Activated T-helper 1 cell treated with anti-CD3 and anti-CD28 coated beads, Interleukin-12 subunit alpha, Interleukin-12 subunit beta, Interleukin-2, Interleukin-4 antibody, amounts not matched to agents 30 ng/mL and 10 ng/mL and 1 ng/mL, durations not matched to agents 14 hours and 24 hours and 36 hours (primary cell): ENCODE measurements around the gene SYNE1. TPM values are rescaled to one million over a fixed set of nuclear protein-coding genes. Genes with fewer than 3 reads are reported as not detected.

Experiments used
- DNase-seq: peaks from one replicate; pipeline ENCODE4 v3.0.0; 2021; ENCODE audit warnings: low spot score
- H3K27ac Mint-ChIP-seq: one replicate; pipeline ENCODE4 v1.8.0; 2021; ENCODE audit warnings: mild to moderate bottlenecking, mixed read lengths
- H3K27me3 Mint-ChIP-seq: one replicate; pipeline ENCODE4 v1.8.0; 2022; ENCODE audit warnings: mild to moderate bottlenecking, moderate library complexity, mixed read lengths; ENCODE audit not compliant: insufficient read depth
- H3K36me3 Mint-ChIP-seq: one replicate; pipeline ENCODE4 v1.8.0; 2021; ENCODE audit warnings: low read depth, mixed read lengths
- H3K4me1 Mint-ChIP-seq: one replicate; pipeline ENCODE4 v1.8.0; 2021; ENCODE audit warnings: low read depth, mixed read lengths
- H3K4me3 Mint-ChIP-seq: one replicate; pipeline ENCODE4 v1.8.0; 2021; ENCODE audit warnings: mild to moderate bottlenecking, moderate library complexity, mixed read lengths
- H3K9me3 Mint-ChIP-seq: one replicate; pipeline ENCODE4 v1.8.0; 2021; ENCODE audit warnings: mixed read lengths
- intact Hi-C: fragments of 100-400 bp; cut with micrococcal nuclease; formaldehyde crosslinking; loops from one replicate; pipeline ENCODE4 v1.15.1; 2024
- total RNA-seq: library from RNA; stranded (reverse); gene quantifications from 2 replicates; pipeline ENCODE4 v1.2.3, GENCODE V29; 2022

The SYNE1 gene
- total RNA-seq, 1 donor from 2014 or later: 16.0 TPM

DNA sequence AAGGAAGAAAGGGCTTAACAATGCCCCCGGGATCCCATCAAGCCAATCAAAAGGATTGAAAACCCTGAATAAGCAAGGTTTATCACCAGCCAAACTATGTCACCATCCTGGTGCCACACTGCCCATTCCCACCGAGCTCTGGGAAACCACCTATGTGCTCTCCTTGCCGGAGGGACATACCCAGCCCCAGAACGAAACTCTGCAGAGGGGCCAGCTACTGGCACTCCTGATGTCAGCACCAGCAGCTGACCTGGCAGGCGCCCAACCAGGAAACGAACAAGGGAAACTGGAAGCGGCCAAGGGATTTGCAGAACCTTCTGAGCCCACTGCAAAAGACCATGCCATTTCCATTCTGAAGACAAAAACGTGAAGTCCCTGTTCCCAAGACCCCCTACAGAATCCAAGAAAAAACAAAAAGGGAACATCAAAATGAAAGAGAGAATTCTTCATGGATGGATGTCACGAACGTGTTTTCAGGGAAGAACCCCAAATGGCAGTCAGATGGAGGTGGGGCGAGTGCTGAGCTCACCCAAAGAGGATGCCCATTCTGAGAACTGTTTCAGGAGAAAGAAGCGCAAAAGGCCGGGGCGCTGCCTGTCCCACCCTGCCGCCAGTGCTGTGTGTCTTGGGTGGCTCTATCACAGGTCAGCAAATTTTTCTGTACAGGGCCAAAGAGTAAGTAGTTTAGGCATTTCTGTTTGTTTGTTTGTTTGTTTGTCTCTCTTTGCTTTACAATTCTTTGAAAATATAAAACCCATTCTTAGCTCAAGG lies 524.5 kb downstream of the SYNE1 start:
- Mint-ChIP-seq H3K36me3 (no peaks in the 10 kb centered on the region), H3K9me3 (no peaks in the 10 kb centered on the region), H3K4me3 (no peak overlapping the region), H3K4me1 (peaks cover 7% of the 10 kb centered on the region), H3K27me3 (no peaks in the 10 kb centered on the region), H3K27ac (no peak overlapping the region)
- intact Hi-C loops: no loop called here
- DNase-seq: no peak

DNA sequence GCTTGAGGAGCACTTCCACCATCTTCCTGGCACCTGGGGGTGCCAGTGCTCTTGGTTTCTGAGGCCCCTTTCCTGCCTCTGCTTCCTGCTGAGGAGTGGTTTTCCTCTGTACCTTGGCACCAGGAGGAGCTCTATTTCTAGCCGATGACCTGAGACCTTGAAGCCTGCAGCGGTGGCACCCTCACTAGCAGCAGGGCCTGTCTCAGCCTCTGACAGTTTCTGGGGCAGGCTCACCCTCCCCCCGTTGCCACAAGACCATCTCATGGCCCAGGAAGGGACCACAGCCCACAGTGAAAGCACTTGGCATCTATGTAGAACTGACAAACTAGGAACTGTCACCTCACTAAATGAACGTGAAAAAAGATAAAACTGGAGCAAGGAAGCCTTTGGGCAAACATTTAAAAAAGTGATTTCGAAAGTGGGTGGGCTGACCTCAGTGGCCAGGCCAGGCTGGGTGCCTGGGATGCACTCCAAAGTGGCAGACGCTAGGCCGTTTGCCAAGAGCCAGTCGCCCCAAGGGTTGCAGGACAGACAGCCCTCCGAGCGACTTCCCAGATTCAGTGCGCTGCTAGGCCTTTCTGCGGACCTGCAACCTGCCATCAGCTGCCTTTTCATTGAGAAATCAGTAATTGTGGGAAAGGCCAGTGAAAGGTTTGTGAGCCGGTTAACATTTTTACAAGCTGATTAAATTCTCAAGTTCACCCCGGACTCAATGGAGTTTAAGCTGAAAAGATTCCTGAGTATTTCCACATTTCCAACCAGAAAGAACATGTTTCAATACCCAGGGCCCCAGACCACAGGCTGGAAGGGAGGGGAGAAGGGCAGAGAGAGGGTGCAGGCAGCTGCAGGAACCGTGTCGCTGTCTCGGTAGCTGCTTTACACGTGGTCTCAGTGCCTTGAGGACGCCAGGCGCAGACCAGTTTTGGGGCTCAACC lies 526.0 kb downstream of the SYNE1 start:
- intact Hi-C loops: no loop called here
- DNase-seq: no peak
- Mint-ChIP-seq H3K36me3 (no peaks in the 10 kb centered on the region), H3K27me3 (no peaks in the 10 kb centered on the region), H3K4me1 (no peaks in the 10 kb centered on the region), H3K27ac (no peak overlapping the region), H3K4me3 (no peak overlapping the region), H3K9me3 (no peaks in the 10 kb centered on the region)

DNA sequence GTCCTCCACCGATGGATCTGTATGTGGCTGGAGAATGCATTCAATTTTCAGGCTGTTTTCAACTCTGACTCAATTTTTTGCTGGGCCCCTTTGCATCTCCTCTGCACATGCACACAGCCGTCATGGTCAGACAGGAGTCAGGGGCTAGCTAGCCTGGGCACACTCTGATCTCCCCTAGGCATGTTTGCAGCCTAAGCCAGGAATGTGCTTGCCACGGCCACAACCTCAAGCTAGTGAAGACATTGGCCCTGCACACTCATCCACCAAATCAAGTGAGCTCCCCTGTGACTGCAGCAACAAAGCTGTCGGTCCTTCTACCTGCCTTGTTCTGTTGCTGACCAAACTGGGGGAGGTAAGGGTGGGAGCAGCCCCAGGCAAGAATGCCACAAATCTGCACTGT lies 529.2 kb downstream of the SYNE1 start:
- no peaks in the 10 kb centered on the region for H3K27me3 Mint-ChIP-seq
- H3K36me3 Mint-ChIP-seq: no peaks in the 10 kb centered on the region
- no peak for DNase-seq
- no peaks in the 10 kb centered on the region for H3K9me3 Mint-ChIP-seq
- H3K27ac Mint-ChIP-seq: no peak overlapping the region
- no peak overlapping the region for H3K4me3 Mint-ChIP-seq
- intact Hi-C loops: no loop called here
- no peaks in the 10 kb centered on the region for H3K4me1 Mint-ChIP-seq

DNA sequence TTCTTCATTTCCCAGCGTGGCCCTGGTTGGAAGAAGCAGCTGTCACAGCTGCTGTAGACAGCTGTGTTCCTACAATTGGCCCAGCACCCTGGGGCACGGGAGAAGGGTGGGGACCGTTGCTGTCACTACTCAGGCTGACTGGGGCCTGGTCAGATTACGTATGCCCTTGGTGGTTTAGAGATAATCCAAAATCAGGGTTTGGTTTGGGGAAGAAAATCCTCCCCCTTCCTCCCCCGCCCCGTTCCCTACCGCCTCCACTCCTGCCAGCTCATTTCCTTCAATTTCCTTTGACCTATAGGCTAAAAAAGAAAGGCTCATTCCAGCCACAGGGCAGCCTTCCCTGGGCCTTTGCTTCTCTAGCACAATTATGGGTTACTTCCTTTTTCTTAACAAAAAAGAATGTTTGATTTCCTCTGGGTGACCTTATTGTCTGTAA lies 537.0 kb downstream of the SYNE1 start:
- no peaks in the 10 kb centered on the region for H3K36me3 Mint-ChIP-seq
- H3K4me1 Mint-ChIP-seq: no peaks in the 10 kb centered on the region
- H3K4me3 Mint-ChIP-seq: no peak overlapping the region
- no peak overlapping the region for H3K27ac Mint-ChIP-seq
- no peaks in the 10 kb centered on the region for H3K9me3 Mint-ChIP-seq
- intact Hi-C loops: no loop called here
- no peak for DNase-seq
- peaks cover 2% of the 10 kb centered on the region for H3K27me3 Mint-ChIP-seq

DNA sequence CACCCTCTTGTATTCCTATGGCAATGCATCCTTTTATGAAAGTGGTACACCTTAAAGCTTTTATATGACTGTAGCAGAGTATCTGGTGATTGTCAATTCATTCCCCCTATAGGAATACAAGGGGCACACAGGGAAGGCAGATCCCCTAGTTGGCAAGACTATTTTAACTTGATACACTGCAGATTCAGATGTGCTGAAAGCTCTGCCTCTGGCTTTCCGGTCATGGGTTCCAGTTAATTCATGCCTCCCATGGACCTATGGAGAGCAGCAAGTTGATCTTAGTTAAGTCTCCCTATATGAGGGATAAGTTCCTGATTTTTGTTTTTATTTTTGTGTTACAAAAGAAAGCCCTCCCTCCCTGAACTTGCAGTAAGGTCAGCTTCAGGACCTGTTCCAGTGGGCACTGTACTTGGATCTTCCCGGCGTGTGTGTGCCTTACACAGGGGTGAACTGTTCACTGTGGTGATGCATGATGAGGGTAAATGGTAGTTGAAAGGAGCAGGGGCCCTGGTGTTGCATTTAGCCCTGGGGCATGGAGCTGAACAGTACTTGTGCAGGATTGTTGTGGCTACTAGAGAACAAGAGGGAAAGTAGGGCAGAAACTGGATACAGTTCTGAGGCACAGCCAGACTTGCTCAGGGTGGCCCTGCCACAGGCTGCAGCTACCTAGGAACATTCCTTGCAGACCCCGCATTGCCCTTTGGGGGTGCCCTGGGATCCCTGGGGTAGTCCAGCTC lies 537.5 kb downstream of the SYNE1 start:
- Mint-ChIP-seq H3K9me3 (no peaks in the 10 kb centered on the region), H3K27ac (no peak overlapping the region), H3K36me3 (no peaks in the 10 kb centered on the region), H3K4me1 (no peaks in the 10 kb centered on the region), H3K4me3 (no peak overlapping the region), H3K27me3 (peaks cover 2% of the 10 kb centered on the region)
- DNase-seq: no peak
- intact Hi-C loops: no loop called here

DNA sequence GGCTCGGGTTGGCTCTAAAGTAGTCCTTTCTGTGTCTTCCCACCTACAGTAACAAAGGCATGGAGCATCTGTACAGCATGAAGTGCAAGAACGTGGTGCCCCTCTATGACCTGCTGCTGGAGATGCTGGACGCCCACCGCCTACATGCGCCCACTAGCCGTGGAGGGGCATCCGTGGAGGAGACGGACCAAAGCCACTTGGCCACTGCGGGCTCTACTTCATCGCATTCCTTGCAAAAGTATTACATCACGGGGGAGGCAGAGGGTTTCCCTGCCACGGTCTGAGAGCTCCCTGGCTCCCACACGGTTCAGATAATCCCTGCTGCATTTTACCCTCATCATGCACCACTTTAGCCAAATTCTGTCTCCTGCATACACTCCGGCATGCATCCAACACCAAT lies 538.5 kb downstream of the SYNE1 start:
- no peak overlapping the region for H3K4me3 Mint-ChIP-seq
- intact Hi-C loops: no loop called here
- no peak for DNase-seq
- H3K9me3 Mint-ChIP-seq: no peaks in the 10 kb centered on the region
- no peak overlapping the region for H3K27ac Mint-ChIP-seq
- H3K27me3 Mint-ChIP-seq: peaks cover 2% of the 10 kb centered on the region
- H3K4me1 Mint-ChIP-seq: no peaks in the 10 kb centered on the region
- H3K36me3 Mint-ChIP-seq: no peaks in the 10 kb centered on the region

DNA sequence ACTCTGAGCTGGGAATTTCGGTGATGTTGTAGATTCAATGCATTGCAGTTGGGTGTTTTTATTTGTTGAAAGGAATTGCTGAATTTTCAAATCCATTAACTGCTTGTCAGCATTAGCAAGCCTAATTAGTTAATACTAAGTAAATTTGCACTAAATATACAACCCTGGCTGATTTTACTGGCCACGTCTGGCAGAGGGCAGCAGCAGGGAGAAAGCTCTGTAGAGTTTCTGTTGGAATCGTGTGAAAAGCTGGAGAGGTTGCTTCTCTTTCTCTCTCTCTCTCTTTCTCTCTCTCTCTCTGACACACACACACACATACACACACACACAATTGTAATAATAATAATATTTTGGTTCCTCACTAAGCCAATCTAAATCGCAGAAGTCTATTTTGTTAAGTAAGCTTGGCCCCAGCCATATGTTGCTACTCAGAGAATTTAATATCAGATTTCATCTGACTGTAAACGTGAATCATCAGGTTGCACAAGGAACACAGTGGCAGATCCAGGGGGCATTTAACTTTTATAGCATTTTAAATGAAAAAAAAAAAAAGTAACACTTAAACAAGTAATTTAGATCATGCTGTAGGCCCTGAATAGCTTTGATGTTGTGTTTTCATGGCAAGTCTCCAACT lies 540.2 kb downstream of the SYNE1 start:
- Mint-ChIP-seq H3K27ac (no peak overlapping the region), H3K36me3 (no peaks in the 10 kb centered on the region), H3K27me3 (peaks cover 2% of the 10 kb centered on the region), H3K9me3 (no peaks in the 10 kb centered on the region), H3K4me1 (no peaks in the 10 kb centered on the region), H3K4me3 (no peak overlapping the region)
- intact Hi-C loops: no loop called here
- no peak for DNase-seq

DNA sequence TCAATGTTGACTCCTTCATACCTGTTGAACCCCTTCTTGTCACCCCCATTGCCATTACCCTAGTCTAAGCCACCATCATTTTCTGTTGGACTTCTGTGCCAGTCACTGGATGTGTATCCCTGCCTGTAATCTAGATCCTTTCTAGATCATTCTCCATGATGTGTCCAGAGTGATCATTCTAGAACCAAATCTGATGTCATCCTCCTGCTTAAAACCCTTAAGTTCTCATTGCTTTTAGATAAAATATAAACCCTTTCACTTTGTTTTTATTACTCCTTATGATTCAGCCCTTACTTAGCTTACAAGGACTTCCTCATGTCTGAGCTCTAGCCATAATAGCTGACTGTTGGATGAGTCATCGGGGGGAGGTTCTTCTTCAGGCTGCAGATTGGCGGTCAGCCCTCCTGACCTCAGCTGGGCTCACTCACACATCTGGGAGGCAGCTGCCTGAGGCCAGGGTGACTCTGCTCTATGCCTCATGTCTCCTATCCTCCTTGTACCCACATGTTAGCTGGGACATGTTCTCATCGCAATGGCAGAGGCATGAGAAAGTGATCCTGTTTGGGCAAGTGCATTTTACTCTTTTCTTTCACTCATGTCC lies 542.1 kb downstream of the SYNE1 start:
- Mint-ChIP-seq H3K4me1 (no peaks in the 10 kb centered on the region), H3K4me3 (no peak overlapping the region), H3K27ac (no peak overlapping the region), H3K36me3 (no peaks in the 10 kb centered on the region), H3K27me3 (no peaks in the 10 kb centered on the region), H3K9me3 (no peaks in the 10 kb centered on the region)
- intact Hi-C loops: no loop called here
- DNase-seq: no peak

DNA sequence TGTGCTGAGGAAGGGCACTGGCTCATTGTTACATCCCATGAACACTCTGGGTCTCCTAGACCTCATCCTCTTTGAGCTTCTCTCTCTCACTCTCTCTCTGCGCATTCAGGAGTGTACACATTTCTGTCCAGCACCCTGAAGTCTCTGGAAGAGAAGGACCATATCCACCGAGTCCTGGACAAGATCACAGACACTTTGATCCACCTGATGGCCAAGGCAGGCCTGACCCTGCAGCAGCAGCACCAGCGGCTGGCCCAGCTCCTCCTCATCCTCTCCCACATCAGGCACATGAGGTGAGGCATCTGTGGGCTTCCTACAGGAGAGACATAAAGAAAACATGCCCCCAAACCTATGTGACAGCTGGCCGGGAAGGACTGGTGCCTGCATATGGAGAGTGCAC lies 542.9 kb downstream of the SYNE1 start:
- Mint-ChIP-seq H3K27ac (no peak overlapping the region), H3K27me3 (no peaks in the 10 kb centered on the region), H3K36me3 (no peaks in the 10 kb centered on the region), H3K9me3 (no peaks in the 10 kb centered on the region), H3K4me1 (no peaks in the 10 kb centered on the region), H3K4me3 (no peak overlapping the region)
- DNase-seq: no peak
- intact Hi-C loops: no loop called here

DNA sequence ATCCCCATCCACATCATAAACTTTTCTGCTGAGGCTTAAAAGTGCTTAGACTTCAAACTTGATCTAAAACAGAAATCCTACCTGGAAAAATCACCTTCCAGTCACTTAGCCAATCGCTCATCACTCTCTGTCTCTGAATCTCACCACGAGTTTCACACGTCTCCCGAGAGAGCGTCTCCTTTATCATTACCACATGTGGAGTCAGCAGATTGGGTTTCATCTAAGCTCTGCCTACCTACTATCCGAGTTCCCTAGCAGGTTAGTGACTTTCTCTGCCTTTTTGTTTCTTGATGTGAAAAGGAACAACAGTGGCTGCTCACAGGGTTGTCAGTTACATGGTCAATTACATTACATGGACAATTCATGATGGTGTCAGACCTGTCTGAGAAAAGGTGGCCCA lies 543.5 kb downstream of the SYNE1 start:
- intact Hi-C loops: no loop called here
- DNase-seq: no peak
- Mint-ChIP-seq H3K27ac (no peak overlapping the region), H3K4me1 (no peaks in the 10 kb centered on the region), H3K27me3 (no peaks in the 10 kb centered on the region), H3K9me3 (no peaks in the 10 kb centered on the region), H3K4me3 (no peak overlapping the region), H3K36me3 (no peaks in the 10 kb centered on the region)

DNA sequence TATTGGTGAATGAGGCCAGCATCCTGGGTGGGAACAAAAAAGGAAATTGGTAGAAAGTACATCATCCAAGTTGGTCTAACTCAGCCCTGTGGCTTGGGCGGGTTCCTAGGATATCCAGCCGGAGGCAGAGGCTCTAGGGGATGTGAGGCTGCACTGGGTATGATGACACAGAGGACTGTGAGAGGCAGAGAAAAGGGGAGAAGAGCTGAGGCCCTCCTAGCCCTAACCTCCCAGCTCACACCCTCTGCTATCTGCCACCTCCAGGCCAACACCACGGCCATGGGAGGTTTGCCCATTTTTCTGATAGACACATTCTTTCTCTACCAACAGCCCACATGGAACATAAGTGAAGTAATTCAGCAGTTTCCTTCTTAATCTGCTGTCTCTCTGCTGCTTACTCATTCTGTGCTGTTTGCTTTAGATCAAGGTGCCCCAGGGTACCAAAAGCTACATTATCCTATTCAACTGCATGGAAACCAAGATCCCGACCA lies 545.3 kb downstream of the SYNE1 start:
- Mint-ChIP-seq H3K4me1 (no peaks in the 10 kb centered on the region), H3K36me3 (no peaks in the 10 kb centered on the region), H3K27ac (no peak overlapping the region), H3K4me3 (no peak overlapping the region), H3K27me3 (peaks cover 2% of the 10 kb centered on the region), H3K9me3 (no peaks in the 10 kb centered on the region)
- intact Hi-C loops: no loop called here
- DNase-seq: no peak

DNA sequence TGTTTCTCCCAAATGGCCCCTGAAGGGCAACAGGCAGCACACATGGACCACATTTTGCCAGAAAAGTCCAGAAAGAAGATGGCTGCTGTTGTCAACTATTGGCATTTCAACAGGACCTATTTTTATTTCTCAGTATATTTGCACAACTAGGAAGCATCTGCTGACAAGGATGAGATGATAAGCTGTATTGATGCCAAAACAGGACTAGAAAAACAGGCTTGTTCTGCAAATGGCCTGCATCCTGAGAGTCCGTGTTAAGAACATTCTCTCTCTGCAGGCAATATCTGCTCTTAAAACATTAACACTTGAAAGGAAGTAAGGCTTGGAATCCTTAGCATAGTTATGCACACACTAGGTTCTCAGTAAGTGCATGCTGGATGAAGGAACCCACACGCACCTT lies 546.0 kb downstream of the SYNE1 start:
- no peaks in the 10 kb centered on the region for H3K36me3 Mint-ChIP-seq
- no peaks in the 10 kb centered on the region for H3K4me1 Mint-ChIP-seq
- intact Hi-C loops: no loop called here
- no peaks in the 10 kb centered on the region for H3K9me3 Mint-ChIP-seq
- no peak for DNase-seq
- no peak overlapping the region for H3K4me3 Mint-ChIP-seq
- peaks cover 2% of the 10 kb centered on the region for H3K27me3 Mint-ChIP-seq
- no peak overlapping the region for H3K27ac Mint-ChIP-seq
